HG03439 (cell line): ENCODE data around the gene RAP1B.

Source experiments
- ATAC-seq: cut with Tn5 transposase; IDR thresholded peaks from one replicate; pipeline ENCODE4 v1.9.1; 2021; ENCODE audit warnings: mild to moderate bottlenecking, moderate library complexity; ENCODE audit not compliant: unreplicated experiment

RAP1B gene

GRCh38 chr12:68610370-68611093, at the start of gene RAP1B:
Gene RAP1B (plus strand): TSS chr12:68610899. CDS start chr12:68648725, 37,826 bp downstream.
- ATAC-seq = peak; percentile 86

GRCh38 chr12:68561830-68562229, 48.9 kb upstream of the RAP1B start:
- no peak for ATAC-seq

GRCh38 chr12:68564166-68564565, 46.5 kb upstream of the RAP1B start:
- no peak for ATAC-seq

- no peak for ATAC-seq
Measured at GRCh38 chr12:68565391-68565903, 45.3 kb upstream of the RAP1B start.

GRCh38 chr12:68568922-68569569, 41.7 kb upstream of the RAP1B start:
- ATAC-seq = no peak

GRCh38 chr12:68572661-68573060, 38.0 kb upstream of the RAP1B start:
- no peak for ATAC-seq

- ATAC-seq = no peak
Measured at GRCh38 chr12:68573406-68573805, 37.3 kb upstream of the RAP1B start.

GRCh38 chr12:68577949-68578348, 32.8 kb upstream of the RAP1B start:
- no peak for ATAC-seq

- ATAC-seq = no peak
Measured at GRCh38 chr12:68578765-68579164, 31.9 kb upstream of the RAP1B start.

- no peak for ATAC-seq
Measured at GRCh38 chr12:68579254-68579653, 31.4 kb upstream of the RAP1B start.

GRCh38 chr12:68580911-68581310, 29.8 kb upstream of the RAP1B start:
- no peak for ATAC-seq

GRCh38 chr12:68581926-68582325, 28.8 kb upstream of the RAP1B start:
- no peak for ATAC-seq

- no peak for ATAC-seq
Measured at GRCh38 chr12:68585966-68586365, 24.7 kb upstream of the RAP1B start.

GRCh38 chr12:68587448-68587873, 23.2 kb upstream of the RAP1B start:
- no peak for ATAC-seq

- ATAC-seq = no peak
Measured at GRCh38 chr12:68589194-68589593, 21.5 kb upstream of the RAP1B start.

GRCh38 chr12:68591734-68592418, 18.8 kb upstream of the RAP1B start:
- ATAC-seq = no peak

- no peak for ATAC-seq
Measured at GRCh38 chr12:68595241-68595640, 15.5 kb upstream of the RAP1B start.

GRCh38 chr12:68601767-68602166, 8.9 kb upstream of the RAP1B start:
- ATAC-seq = no peak

- no peak for ATAC-seq
Measured at GRCh38 chr12:68602720-68603119, 8.0 kb upstream of the RAP1B start.

- ATAC-seq = no peak
Measured at GRCh38 chr12:68608191-68608590, 2.5 kb upstream of the RAP1B start.

- ATAC-seq = no peak
Measured at GRCh38 chr12:68609998-68610369, 715 bp upstream of the RAP1B start.
